Fibroblast of mammary gland (primary cell): ENCODE results near the gene EHD1.
A peak's percentile ranks its signal among the peaks of the same experiment; 100 is the strongest.

ENCODE experiments used
- DNase-seq: peaks from one replicate; pipeline ENCODE4 v3.0.0-alpha.2; 2010; ENCODE audit warnings: low read depth
- H3K4me3 ChIP-seq: 2 replicates; pipeline ENCODE4 v1.5.1; 2011; ENCODE audit warnings: low read depth, mild to moderate bottlenecking, low read length, moderate library complexity; ENCODE audit not compliant: control insufficient read depth
- TF ChIP-seq, protein P1 (sequence below): conservative IDR thresholded peaks from 2 replicates; pipeline ENCODE4 v1.5.1; 2011; ENCODE audit warnings: low read depth, low read length, inconsistent platforms; ENCODE audit not compliant: control insufficient read depth, insufficient read depth

EHD1 gene

GRCh38 chr11:64923151-64923661 is 44.8 kb upstream of the EHD1 start:
- TF ChIP-seq, protein P1, sequence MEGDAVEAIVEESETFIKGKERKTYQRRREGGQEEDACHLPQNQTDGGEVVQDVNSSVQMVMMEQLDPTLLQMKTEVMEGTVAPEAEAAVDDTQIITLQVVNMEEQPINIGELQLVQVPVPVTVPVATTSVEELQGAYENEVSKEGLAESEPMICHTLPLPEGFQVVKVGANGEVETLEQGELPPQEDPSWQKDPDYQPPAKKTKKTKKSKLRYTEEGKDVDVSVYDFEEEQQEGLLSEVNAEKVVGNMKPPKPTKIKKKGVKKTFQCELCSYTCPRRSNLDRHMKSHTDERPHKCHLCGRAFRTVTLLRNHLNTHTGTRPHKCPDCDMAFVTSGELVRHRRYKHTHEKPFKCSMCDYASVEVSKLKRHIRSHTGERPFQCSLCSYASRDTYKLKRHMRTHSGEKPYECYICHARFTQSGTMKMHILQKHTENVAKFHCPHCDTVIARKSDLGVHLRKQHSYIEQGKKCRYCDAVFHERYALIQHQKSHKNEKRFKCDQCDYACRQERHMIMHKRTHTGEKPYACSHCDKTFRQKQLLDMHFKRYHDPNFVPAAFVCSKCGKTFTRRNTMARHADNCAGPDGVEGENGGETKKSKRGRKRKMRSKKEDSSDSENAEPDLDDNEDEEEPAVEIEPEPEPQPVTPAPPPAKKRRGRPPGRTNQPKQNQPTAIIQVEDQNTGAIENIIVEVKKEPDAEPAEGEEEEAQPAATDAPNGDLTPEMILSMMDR = no peak
- no peak for DNase-seq
- no peak overlapping the region for H3K4me3 ChIP-seq

- TF ChIP-seq, protein P1 = no peak
- DNase-seq = no peak
- no peak overlapping the region for H3K4me3 ChIP-seq
Measured at GRCh38 chr11:64921384-64921783, 43.0 kb upstream of the EHD1 start.

DNA sequence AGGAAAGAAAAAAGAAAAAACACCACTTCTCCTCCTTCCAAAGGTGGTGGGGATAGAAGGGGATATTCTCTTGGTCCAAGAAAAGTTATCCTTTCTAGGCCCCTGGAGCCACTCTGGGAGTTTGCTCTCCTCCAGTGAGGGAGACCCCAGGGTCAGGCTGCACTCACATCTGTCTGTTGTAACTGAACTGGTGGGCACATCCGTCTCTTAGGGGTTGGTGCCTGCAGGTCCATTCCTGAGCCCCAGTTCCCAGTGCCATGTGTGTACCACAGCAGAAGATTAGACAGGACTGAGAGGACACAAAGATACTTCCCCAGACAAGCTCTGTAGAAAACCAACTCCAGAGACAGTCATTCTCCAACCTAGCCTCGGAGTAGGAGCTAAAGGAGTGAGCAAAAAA is 41.7 kb upstream of the EHD1 start:
- no peak overlapping the region for H3K4me3 ChIP-seq
- TF ChIP-seq, protein P1 = no peak
- DNase-seq = no peak

DNA sequence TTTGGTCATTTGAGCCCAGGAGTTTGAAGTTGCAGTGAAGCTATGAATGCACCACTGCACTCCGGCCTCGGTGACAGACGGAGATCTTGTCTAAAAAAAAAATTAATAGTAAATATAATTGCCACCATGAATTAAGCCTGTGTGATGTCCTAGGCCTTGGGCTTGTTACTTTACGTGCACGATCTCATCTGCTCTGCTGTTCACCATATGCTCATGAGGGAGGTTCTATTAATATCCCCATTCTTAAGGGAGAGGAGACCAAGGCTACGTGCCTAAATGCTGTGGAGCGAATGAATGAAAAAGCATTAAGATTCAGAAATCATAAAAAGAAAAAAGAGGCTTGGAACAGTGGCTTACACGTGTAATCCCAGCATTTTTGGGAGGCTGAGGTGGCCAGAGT is 41.2 kb upstream of the EHD1 start:
- DNase-seq = no peak
- TF ChIP-seq, protein P1 = no peak
- no peak overlapping the region for H3K4me3 ChIP-seq

DNA sequence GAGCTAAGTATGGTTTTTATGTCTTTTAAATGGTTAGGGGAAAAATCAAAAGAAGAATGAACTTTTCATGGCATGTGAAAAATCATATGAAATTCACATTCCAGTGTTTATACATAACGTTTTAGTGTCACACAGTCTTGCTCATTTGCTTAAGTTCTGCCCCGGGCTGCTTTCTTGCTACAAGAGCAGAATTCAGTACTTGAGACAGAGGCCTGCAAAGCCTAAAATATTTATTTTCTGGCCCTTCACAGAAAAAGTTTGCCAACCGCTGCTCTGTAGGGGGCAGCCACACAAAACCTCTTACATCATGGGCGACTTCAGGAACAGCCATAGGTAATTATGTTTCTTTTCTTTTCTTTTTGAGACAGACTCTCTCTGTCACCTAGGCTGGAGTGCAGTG is 39.6 kb upstream of the EHD1 start:
- TF ChIP-seq, protein P1 = peak; percentile 36
- DNase-seq = peak; percentile 56
- peak overlapping the region; percentile 61 for H3K4me3 ChIP-seq

GRCh38 chr11:64917663-64917995 is 39.2 kb upstream of the EHD1 start:
- peak overlapping the region; percentile 61 for H3K4me3 ChIP-seq
- DNase-seq = no peak
- TF ChIP-seq, protein P1 = no peak

GRCh38 chr11:64916775-64917662 is 38.6 kb upstream of the EHD1 start, which contains the start of gene ATG2A:
ATG2A (minus strand) TSS chr11:64917209; CDS start chr11:64917135, 74 bp downstream.
- DNase-seq = peak; percentile 99
- TF ChIP-seq, protein P1 = no peak

More at GRCh38 chr11:64916775-64917662, 38.6 kb upstream of the EHD1 start, which contains the start of gene ATG2A:
- H3K4me3 ChIP-seq = peak within 1 kb of the TSS; percentile 94
